ENCODE measurements around the gene VPS72. TPM values are rescaled to one million over a fixed set of nuclear protein-coding genes. Genes with fewer than 3 reads are reported as not detected.

VPS72 gene
- total and polyA plus RNA-seq, 2 of the 13 experiments (the other 11 are each of a cell fraction or from before 2014, with no cell fraction given): 33.7 to 34.5 TPM

DNA sequence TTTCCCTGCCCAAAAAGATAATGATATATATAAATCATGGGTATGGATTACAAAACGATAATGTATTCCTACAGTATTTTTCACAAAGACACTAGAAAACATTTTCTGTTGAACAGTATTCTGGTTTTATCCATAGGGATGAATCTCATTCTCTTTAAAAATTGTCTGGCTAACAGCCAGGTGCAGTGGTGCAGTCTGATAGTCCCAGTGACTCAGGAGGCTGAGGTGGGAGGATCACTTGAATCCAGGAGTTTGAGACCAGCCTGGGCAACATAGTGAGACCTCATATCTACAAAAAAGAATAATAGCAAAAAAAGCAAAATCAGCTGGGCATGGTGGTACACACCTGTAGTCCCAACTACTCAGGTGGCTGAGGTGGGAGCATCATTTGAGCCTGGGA, 31.6 kb upstream of the VPS72 start:
- ATAC-seq: no peak
- Histone ChIP-seq H3K36me3 (replicated peaks in 1 of 2; ENCODE audit: control insufficient read depth in 1 of 2, insufficient read depth in 2 of 2, low read length in 2 of 2) (peaks cover 4 to 31% of the 10 kb centered on the region in 2 experiments; a peak in 4 of 5 replicates), H3K4me3 (replicated peaks in 1 of 3; ENCODE audit: insufficient read depth in 1 of 3, low read depth in 2 of 3, low read length in 3 of 3) (no peak overlapping the region), H3K27me3 (ENCODE audit: control insufficient read depth in 1 of 2, insufficient read depth in 2 of 2, low read length in 2 of 2) (no peaks in the 10 kb centered on the region), H4K20me1 (ENCODE audit: insufficient read depth, low read length) (0 out of 2 replicates have a peak, but pooled peaks cover 3% of the 10 kb centered on the region), H3K4me1 (ENCODE audit: insufficient read depth, low read length) (peaks cover 7% of the 10 kb centered on the region), H3K9ac (ENCODE audit: insufficient read depth, low read depth, low read length) (no peak overlapping the region), H2AFZ (ENCODE audit: low read length) (no peak overlapping the region), H3K27ac (ENCODE audit: extremely low read length, insufficient read depth, low read length) (no peak overlapping the region), H3K79me2 (ENCODE audit: insufficient read depth, low read length) (peaks cover 52% of the 10 kb centered on the region), H3K4me2 (ENCODE audit: low read depth, low read length) (no peak overlapping the region), H3K9me3 (ENCODE audit: low read length) (no peaks in the 10 kb centered on the region)
- FAIRE-seq: no peak
- WGBS (ENCODE audit: low lambda C conversion rate): 94% methylated on average over 1 of the region's 1 CpG
- no TSS peak for BruUV-seq (replicated peaks)
- DNase-seq (ENCODE audit: low spot score): no peak
- CTCF ChIA-PET (ENCODE audit: low intra/inter-chr PET ratio, low total read pairs): no interaction called here
- POLR2A ChIA-PET: interaction anchor here (1.1 kb wide), 1 partner anchor 16 kb away, joined by 3 read pairs; no protein-coding TSS in a partner anchor
- intact Hi-C loops (cut with micrococcal nuclease; ENCODE audit: unreplicated experiment): no loop called here
- in situ Hi-C loops (cut with HindIII; ENCODE audit: extremely low pct_ligation_motif_present, low pct_unique_long_range_greater_than_20kb): no loop called here
- TF ChIP-seq, protein P1, sequence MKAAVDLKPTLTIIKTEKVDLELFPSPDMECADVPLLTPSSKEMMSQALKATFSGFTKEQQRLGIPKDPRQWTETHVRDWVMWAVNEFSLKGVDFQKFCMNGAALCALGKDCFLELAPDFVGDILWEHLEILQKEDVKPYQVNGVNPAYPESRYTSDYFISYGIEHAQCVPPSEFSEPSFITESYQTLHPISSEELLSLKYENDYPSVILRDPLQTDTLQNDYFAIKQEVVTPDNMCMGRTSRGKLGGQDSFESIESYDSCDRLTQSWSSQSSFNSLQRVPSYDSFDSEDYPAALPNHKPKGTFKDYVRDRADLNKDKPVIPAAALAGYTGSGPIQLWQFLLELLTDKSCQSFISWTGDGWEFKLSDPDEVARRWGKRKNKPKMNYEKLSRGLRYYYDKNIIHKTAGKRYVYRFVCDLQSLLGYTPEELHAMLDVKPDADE (CRISPR knock-in tag; IDR thresholded peaks at IDR 0.05): no peak

GRCh38 chr1:151213560-151213959, 23.6 kb upstream of the VPS72 start:
- Histone ChIP-seq H3K27me3 (ENCODE audit: control insufficient read depth in 1 of 2, insufficient read depth in 2 of 2, low read length in 2 of 2) (no peaks in the 10 kb centered on the region), H4K20me1 (ENCODE audit: insufficient read depth, low read length) (0 out of 2 replicates have a peak, but pooled peaks cover 3% of the 10 kb centered on the region), H3K9ac (ENCODE audit: insufficient read depth, low read depth, low read length) (no peak overlapping the region), H3K79me2 (ENCODE audit: insufficient read depth, low read length) (peaks cover 57% of the 10 kb centered on the region), H2AFZ (ENCODE audit: low read length) (no peak overlapping the region), H3K4me2 (ENCODE audit: low read depth, low read length) (no peak overlapping the region), H3K36me3 (replicated peaks in 1 of 2; ENCODE audit: control insufficient read depth in 1 of 2, insufficient read depth in 2 of 2, low read length in 2 of 2) (peaks cover 7 to 21% of the 10 kb centered on the region in 2 experiments; a peak in 4 of 5 replicates), H3K9me3 (ENCODE audit: low read length) (no peaks in the 10 kb centered on the region), H3K4me3 (replicated peaks in 1 of 3; ENCODE audit: insufficient read depth in 1 of 3, low read depth in 2 of 3, low read length in 3 of 3) (no peak overlapping the region), H3K27ac (ENCODE audit: extremely low read length, insufficient read depth, low read length) (no peak overlapping the region), H3K4me1 (ENCODE audit: insufficient read depth, low read length) (peaks cover 22% of the 10 kb centered on the region)
- DNase-seq (ENCODE audit: low spot score) (no peak), FAIRE-seq (no peak), ATAC-seq (no peak)
- intact Hi-C loops (cut with micrococcal nuclease; ENCODE audit: unreplicated experiment) (no loop called here), in situ Hi-C loops (cut with HindIII; ENCODE audit: extremely low pct_ligation_motif_present, low pct_unique_long_range_greater_than_20kb) (no loop called here)
- BruUV-seq (replicated peaks): TSS peak; percentile 28
- ChIA-PET CTCF (ENCODE audit: low intra/inter-chr PET ratio, low total read pairs) (no interaction called here), POLR2A (no interaction called here)
- TF ChIP-seq NFE2 (CRISPR knock-in tag; IDR thresholded peaks at IDR 0.05): no peak
- no peak for TF ChIP-seq ZNF614 (CRISPR knock-in tag; IDR thresholded peaks at IDR 0.05; ENCODE audit: borderline replicate concordance)
- TF ChIP-seq RBFOX2 (IDR thresholded peaks at IDR 0.05; ENCODE audit: low read depth, low read length): 0 out of 2 replicates have a peak, but pooled peaks have one; percentile 23
- no peak for TF ChIP-seq POLR2G (IDR thresholded peaks at IDR 0.05; ENCODE audit: low read depth, low read length)
- no peak for TF ChIP-seq ATF4 (CRISPR knock-in tag; IDR thresholded peaks at IDR 0.05)
- 48% methylated on average over 2 of the region's 2 CpGs for WGBS (ENCODE audit: low lambda C conversion rate)

Measured in HepG2 (cell line).